HG03442 (cell line): Measurements from ENCODE around the gene SIGLEC7.

ENCODE experiments used
- ATAC-seq: cut with Tn5 transposase; IDR thresholded peaks from one replicate; pipeline ENCODE4 v1.9.1; 2021; ENCODE audit warnings: mild to moderate bottlenecking, moderate library complexity; ENCODE audit not compliant: unreplicated experiment

The SIGLEC7 gene

GRCh38 chr19:51116736-51117286 lies 25.3 kb upstream of the SIGLEC7 start:
- no peak for ATAC-seq

- ATAC-seq, result no peak
These were observed 23.0 kb upstream of the SIGLEC7 start for GRCh38 chr19:51119101-51119500.

GRCh38 chr19:51119611-51120010 lies 22.5 kb upstream of the SIGLEC7 start:
- ATAC-seq, result no peak

- ATAC-seq, result no peak
These were observed 21.9 kb upstream of the SIGLEC7 start for GRCh38 chr19:51120160-51120559.

- no peak for ATAC-seq
These were observed 20.8 kb upstream of the SIGLEC7 start for GRCh38 chr19:51121257-51121656.

- ATAC-seq, result no peak
These were observed 19.8 kb upstream of the SIGLEC7 start for GRCh38 chr19:51122112-51122981.

GRCh38 chr19:51123381-51123800 lies 18.7 kb upstream of the SIGLEC7 start:
- no peak for ATAC-seq

GRCh38 chr19:51123802-51124201 lies 18.3 kb upstream of the SIGLEC7 start:
- ATAC-seq, result no peak

GRCh38 chr19:51124216-51124615 lies 17.9 kb upstream of the SIGLEC7 start:
- no peak for ATAC-seq

GRCh38 chr19:51124729-51125128 lies 17.4 kb upstream of the SIGLEC7 start, which contains the start of gene SIGLEC9:
SIGLEC9 (plus strand) TSS chr19:51124906; CDS start chr19:51124975, 69 bp downstream.
- no peak for ATAC-seq

- no peak for ATAC-seq
These were observed 16.6 kb upstream of the SIGLEC7 start for GRCh38 chr19:51125421-51126075.

- ATAC-seq, result no peak
These were observed 15.1 kb upstream of the SIGLEC7 start for GRCh38 chr19:51127032-51127431.

- ATAC-seq, result no peak
These were observed 14.3 kb upstream of the SIGLEC7 start for GRCh38 chr19:51127755-51128154.

- ATAC-seq, result no peak
These were observed 13.9 kb upstream of the SIGLEC7 start for GRCh38 chr19:51128227-51128626.

- ATAC-seq, result no peak
These were observed 12.4 kb upstream of the SIGLEC7 start for GRCh38 chr19:51129716-51130115.

- ATAC-seq, result no peak
These were observed 10.1 kb upstream of the SIGLEC7 start for GRCh38 chr19:51131780-51132680.

GRCh38 chr19:51135004-51135403 lies 7.1 kb upstream of the SIGLEC7 start:
- no peak for ATAC-seq

GRCh38 chr19:51135986-51136762 lies 5.9 kb upstream of the SIGLEC7 start:
- ATAC-seq, result no peak

- ATAC-seq, result no peak
These were observed 5.1 kb upstream of the SIGLEC7 start for GRCh38 chr19:51136851-51137551.
